AG09309 (cell line): ENCODE measurements around the gene QRSL1.

Experiments used
- DNase-seq: peaks from one replicate; pipeline ENCODE4 v3.0.0-alpha.2; 2010; ENCODE audit warnings: low read depth
- H3K4me3 ChIP-seq: 2 replicates; pipeline ENCODE4 v1.5.1; 2011; ENCODE audit warnings: mild to moderate bottlenecking, low read depth, low read length, moderate library complexity; ENCODE audit not compliant: control insufficient read depth
- TF ChIP-seq, protein P1 (sequence below): IDR thresholded peaks from 2 replicates; pipeline ENCODE4 v1.5.1; 2011; ENCODE audit warnings: mild to moderate bottlenecking, low read depth, low read length, inconsistent platforms; ENCODE audit not compliant: insufficient read depth, control insufficient read depth; ENCODE audit errors: missing control alignments

The QRSL1 gene

DNA sequence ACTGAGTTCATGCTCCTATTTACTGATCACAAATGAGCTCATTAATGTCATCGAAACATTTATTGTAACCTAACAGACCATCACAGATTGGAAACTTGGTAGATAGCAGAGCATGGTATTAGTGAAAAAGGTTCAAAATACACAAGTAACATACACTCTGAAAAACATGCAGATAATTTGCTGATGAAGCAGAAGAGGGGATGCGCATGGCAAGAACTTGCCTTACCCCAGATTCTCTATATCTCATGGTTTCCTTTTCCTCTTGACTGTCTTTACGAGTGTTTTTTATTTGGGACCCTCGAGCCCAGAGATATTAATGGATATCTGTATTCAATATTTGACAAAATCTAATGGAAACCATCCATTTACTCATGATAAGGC, 37.6 kb downstream of the QRSL1 start:
- DNase-seq, result no peak
- TF ChIP-seq, protein P1, sequence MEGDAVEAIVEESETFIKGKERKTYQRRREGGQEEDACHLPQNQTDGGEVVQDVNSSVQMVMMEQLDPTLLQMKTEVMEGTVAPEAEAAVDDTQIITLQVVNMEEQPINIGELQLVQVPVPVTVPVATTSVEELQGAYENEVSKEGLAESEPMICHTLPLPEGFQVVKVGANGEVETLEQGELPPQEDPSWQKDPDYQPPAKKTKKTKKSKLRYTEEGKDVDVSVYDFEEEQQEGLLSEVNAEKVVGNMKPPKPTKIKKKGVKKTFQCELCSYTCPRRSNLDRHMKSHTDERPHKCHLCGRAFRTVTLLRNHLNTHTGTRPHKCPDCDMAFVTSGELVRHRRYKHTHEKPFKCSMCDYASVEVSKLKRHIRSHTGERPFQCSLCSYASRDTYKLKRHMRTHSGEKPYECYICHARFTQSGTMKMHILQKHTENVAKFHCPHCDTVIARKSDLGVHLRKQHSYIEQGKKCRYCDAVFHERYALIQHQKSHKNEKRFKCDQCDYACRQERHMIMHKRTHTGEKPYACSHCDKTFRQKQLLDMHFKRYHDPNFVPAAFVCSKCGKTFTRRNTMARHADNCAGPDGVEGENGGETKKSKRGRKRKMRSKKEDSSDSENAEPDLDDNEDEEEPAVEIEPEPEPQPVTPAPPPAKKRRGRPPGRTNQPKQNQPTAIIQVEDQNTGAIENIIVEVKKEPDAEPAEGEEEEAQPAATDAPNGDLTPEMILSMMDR, result no peak
- H3K4me3 ChIP-seq, result no peak overlapping the region

DNA sequence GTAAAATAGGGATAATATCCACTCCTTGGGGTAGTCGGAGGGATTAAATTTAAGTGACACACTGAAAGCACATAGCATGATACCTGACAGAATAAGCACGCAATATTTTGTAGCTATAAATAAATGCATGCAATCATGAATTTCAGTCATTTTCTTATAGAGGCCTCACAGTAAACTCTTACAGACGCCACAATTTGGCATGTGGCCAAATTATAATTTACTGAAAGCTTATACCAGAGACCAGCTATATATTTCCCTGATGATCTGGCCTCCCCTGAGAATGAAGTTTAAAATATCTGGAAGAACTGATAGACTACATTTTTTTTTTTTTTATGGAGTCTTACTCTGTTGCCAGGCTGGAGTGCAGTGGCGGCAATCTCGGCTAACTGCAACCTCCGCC, 40.9 kb downstream of the QRSL1 start:
- H3K4me3 ChIP-seq, result no peak overlapping the region
- TF ChIP-seq, protein P1, result no peak
- no peak for DNase-seq

DNA sequence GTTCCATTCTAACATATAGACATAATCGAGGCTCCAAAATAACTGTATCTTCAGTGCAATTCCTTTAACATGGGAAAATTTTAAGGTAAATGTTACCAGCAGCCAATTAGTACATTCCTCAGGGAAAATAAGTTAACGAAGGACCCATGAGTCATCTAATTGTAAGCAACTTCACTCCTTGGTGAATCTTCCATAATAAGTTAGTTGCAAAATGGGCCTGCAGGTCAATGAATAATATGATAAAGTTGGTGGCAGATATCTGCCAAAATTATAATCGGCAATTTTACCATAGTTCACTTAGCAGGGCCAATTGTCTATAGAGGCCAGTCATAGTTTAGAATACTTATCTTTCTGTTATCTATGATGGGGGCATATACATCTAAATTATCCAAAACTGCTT, 42.3 kb downstream of the QRSL1 start:
- TF ChIP-seq, protein P1, result no peak
- H3K4me3 ChIP-seq, result no peak overlapping the region
- DNase-seq, result no peak

DNA sequence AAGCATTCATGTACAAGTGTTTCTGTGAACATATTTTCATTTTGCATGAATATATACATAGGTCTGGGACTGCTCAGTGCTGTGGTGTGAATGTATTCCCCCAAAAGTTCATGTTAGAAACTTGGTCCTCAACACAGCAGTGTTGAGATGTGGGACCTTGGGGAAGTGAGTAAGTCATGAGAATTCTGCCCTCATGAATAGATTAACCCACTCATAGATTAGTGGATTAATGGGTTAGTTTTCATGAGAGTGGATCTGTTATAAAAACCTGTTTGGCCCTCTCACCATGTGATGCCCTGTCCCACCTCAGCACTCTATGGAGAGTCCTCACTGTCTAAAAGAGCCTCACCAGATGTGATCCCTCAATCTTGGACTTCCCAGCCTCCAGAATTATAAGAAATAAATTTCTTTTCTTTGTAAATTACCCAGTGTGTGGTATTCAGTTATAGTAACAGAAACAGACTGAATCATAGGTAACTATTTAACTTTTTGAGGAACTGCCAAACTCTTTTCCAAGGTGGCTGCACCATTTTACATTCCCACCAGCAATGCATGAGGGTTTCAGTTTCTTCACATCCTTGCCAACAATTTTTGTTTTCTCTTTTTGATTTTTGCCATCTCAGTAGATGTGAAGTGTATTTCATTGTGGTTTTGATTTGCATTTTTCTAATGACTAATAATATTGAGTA, 45.3 kb downstream of the QRSL1 start:
- no peak overlapping the region for H3K4me3 ChIP-seq
- no peak for DNase-seq
- TF ChIP-seq, protein P1, result no peak

DNA sequence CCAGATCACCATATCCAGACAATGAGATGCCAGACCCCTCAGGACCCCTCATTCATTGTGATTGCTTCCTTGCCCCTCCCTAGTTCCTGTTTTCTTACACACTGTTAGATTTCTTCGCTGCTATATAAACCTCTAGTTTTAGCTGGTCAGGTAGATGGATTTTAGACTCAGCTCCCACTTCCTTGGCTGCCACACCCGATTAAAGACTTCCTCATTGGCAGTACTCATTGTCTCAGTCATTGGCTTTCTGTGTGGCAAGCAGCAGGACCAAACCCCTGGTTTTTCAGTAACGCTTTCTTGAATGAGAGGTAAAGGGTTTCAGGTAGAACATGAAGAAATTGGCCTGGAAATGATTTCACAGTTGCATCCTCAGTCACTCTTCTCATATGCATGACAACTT, 47.9 kb downstream of the QRSL1 start:
- no peak for DNase-seq
- no peak overlapping the region for H3K4me3 ChIP-seq
- TF ChIP-seq, protein P1, result no peak

DNA sequence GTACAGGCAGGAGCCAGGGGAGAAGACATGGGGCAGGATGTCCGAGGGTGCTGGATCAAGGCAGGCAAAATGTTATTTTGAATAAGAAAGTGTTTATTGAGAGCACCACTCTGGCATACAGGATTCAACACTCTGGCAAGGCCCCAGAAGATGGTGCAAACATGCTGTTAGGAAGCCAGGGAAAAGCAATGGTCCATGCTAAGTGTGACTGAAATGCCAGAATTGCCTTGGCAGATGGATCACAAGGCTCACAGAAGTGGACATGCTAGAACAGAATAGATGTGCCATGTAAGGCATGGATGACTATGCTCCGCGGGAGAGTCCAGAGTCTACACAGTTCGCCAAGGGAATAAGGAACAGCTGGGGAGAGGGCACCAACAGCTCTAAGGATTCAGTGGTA, 54.6 kb downstream of the QRSL1 start:
- H3K4me3 ChIP-seq, result no peak overlapping the region
- DNase-seq, result no peak
- TF ChIP-seq, protein P1, result no peak
